HEK293 (cell line): ENCODE results near the gene MISP.

Experiments
- ELK4 ChIP-seq: IDR thresholded peaks from 2 replicates; pipeline ENCODE4 v1.6.1; 2011; ENCODE audit warnings: mild to moderate bottlenecking, low read depth, low read length, borderline replicate concordance
- GLI4 ChIP-seq: fragments of 450-650 bp; formaldehyde crosslinking; IDR thresholded peaks from 2 replicates; pipeline ENCODE4 v1.5.1; 2016; ENCODE audit warnings: missing biosample characterization, missing genetic modification characterization
- GLIS2 ChIP-seq: fragments of 450-650 bp; formaldehyde crosslinking; IDR thresholded peaks from 2 replicates; pipeline ENCODE4 v1.5.1; 2016; ENCODE audit warnings: missing biosample characterization, missing genetic modification characterization
- HIC1 ChIP-seq: fragments of 450-650 bp; formaldehyde crosslinking; IDR thresholded peaks from 2 replicates; pipeline ENCODE4 v1.5.1; 2016; ENCODE audit warnings: missing biosample characterization, missing genetic modification characterization
- HOXD13 ChIP-seq: sonication (generic); formaldehyde crosslinking; IDR thresholded peaks from 2 replicates; pipeline ENCODE4 v1.8.0; 2022; ENCODE audit warnings: missing genetic modification reagents, borderline replicate concordance
- KLF17 ChIP-seq: fragments of 450-650 bp; formaldehyde crosslinking; IDR thresholded peaks from 2 replicates; pipeline ENCODE4 v1.5.1; 2016; ENCODE audit warnings: missing biosample characterization, missing genetic modification characterization
- KLF9 ChIP-seq: fragments of 450-650 bp; formaldehyde crosslinking; IDR thresholded peaks from 2 replicates; pipeline ENCODE4 v1.5.1; 2016; ENCODE audit warnings: missing biosample characterization, missing genetic modification characterization, low read depth
- MEIS1 ChIP-seq: sonication (generic); formaldehyde crosslinking; IDR thresholded peaks from 2 replicates; pipeline ENCODE4 v1.8.1; 2022; ENCODE audit warnings: missing genetic modification reagents, mild to moderate bottlenecking, borderline replicate concordance
- SP2 ChIP-seq: fragments of 450-650 bp; formaldehyde crosslinking; IDR thresholded peaks from 2 replicates; pipeline ENCODE4 v1.5.1; 2016; ENCODE audit warnings: missing biosample characterization, missing genetic modification characterization
- TSHZ1 ChIP-seq: fragments of 450-650 bp; formaldehyde crosslinking; IDR thresholded peaks from 2 replicates; pipeline ENCODE4 v1.5.1; 2016; ENCODE audit warnings: missing biosample characterization, missing genetic modification characterization, borderline replicate concordance
- ZBTB17 ChIP-seq: fragments of 450-650 bp; formaldehyde crosslinking; IDR thresholded peaks from 2 replicates; pipeline ENCODE4 v1.5.1; 2016; ENCODE audit warnings: missing biosample characterization, missing genetic modification characterization
- ZBTB21 ChIP-seq: fragments of 450-650 bp; formaldehyde crosslinking; IDR thresholded peaks from 2 replicates; pipeline ENCODE4 v1.5.1; 2017; ENCODE audit warnings: missing biosample characterization, missing genetic modification characterization
- ZBTB44 ChIP-seq: fragments of 450-650 bp; IDR thresholded peaks from 2 replicates; pipeline ENCODE4 v1.5.1; 2018; ENCODE audit warnings: missing biosample characterization, mild to moderate bottlenecking, missing genetic modification characterization
- ZFP41 ChIP-seq: fragments of 450-650 bp; formaldehyde crosslinking; IDR thresholded peaks from 2 replicates; pipeline ENCODE4 v1.5.1; 2016; ENCODE audit warnings: missing biosample characterization, missing genetic modification characterization, borderline replicate concordance
- ZNF138 ChIP-seq: fragments of 450-650 bp; formaldehyde crosslinking; IDR thresholded peaks from 2 replicates; pipeline ENCODE4 v1.5.1; 2016; ENCODE audit warnings: missing biosample characterization, missing genetic modification characterization, borderline replicate concordance
- ZNF214 ChIP-seq: fragments of 450-650 bp; formaldehyde crosslinking; IDR thresholded peaks from 2 replicates; pipeline ENCODE4 v1.5.1; 2017; ENCODE audit warnings: missing biosample characterization, mild to moderate bottlenecking, missing genetic modification characterization, borderline replicate concordance
- ZNF292 ChIP-seq: fragments of 450-650 bp; formaldehyde crosslinking; IDR thresholded peaks from 2 replicates; pipeline ENCODE4 v1.5.1; 2016; ENCODE audit warnings: low read depth, missing biosample characterization, missing genetic modification characterization, borderline replicate concordance
- ZNF350 ChIP-seq: fragments of 450-650 bp; formaldehyde crosslinking; IDR thresholded peaks from 2 replicates; pipeline ENCODE4 v1.5.0; 2017; ENCODE audit warnings: missing biosample characterization, mild to moderate bottlenecking, missing genetic modification characterization
- ZNF362 ChIP-seq: fragments of 450-650 bp; formaldehyde crosslinking; IDR thresholded peaks from 2 replicates; pipeline ENCODE4 v1.5.1; 2016; ENCODE audit warnings: missing biosample characterization, missing genetic modification characterization
- ZNF423 ChIP-seq: fragments of 450-650 bp; formaldehyde crosslinking; IDR thresholded peaks from 2 replicates; pipeline ENCODE4 v1.5.1; 2016; ENCODE audit warnings: missing biosample characterization, missing genetic modification characterization
- ZNF624 ChIP-seq: fragments of 450-650 bp; formaldehyde crosslinking; IDR thresholded peaks from 2 replicates; pipeline ENCODE4 v1.5.1; 2017; ENCODE audit warnings: missing biosample characterization, missing genetic modification characterization
- ZNF626 ChIP-seq: fragments of 450-650 bp; sonication (Bioruptor Pico); formaldehyde crosslinking; IDR thresholded peaks from 2 replicates; pipeline ENCODE4 v1.5.1; 2018; ENCODE audit warnings: missing biosample characterization, missing genetic modification characterization, inconsistent platforms
- ZNF704 ChIP-seq: fragments of 450-650 bp; formaldehyde crosslinking; IDR thresholded peaks from 2 replicates; pipeline ENCODE4 v1.5.1; 2016; ENCODE audit warnings: missing biosample characterization, missing genetic modification characterization
- ZNF768 ChIP-seq: fragments of 450-650 bp; formaldehyde crosslinking; IDR thresholded peaks from 2 replicates; pipeline ENCODE4 v1.5.1; 2018; ENCODE audit warnings: missing biosample characterization, mild to moderate bottlenecking, missing genetic modification characterization
- ZNF843 ChIP-seq: fragments of 450-650 bp; formaldehyde crosslinking; IDR thresholded peaks from 2 replicates; pipeline ENCODE4 v1.5.1; 2016; ENCODE audit warnings: missing biosample characterization, missing genetic modification characterization
- ZSCAN23 ChIP-seq: fragments of 450-650 bp; formaldehyde crosslinking; IDR thresholded peaks from 2 replicates; pipeline ENCODE4 v1.5.1; 2016; ENCODE audit warnings: missing biosample characterization, missing genetic modification characterization

Gene MISP

GRCh38 chr19:703651-704446, 47.1 kb upstream of the MISP start (continued):
- TF ChIP-seq ZNF292 (tag by site-specific recombination) = no peak
- no peak for TF ChIP-seq ZNF423 (tag by site-specific recombination)
- TF ChIP-seq MEIS1 (CRISPR knock-in tag) = no peak
- no peak for TF ChIP-seq ZBTB44
- no peak for TF ChIP-seq ZNF214 (tag by site-specific recombination)
- no peak for TF ChIP-seq ZNF138 (tag by site-specific recombination)
- TF ChIP-seq TSHZ1 (tag by site-specific recombination) = no peak
- no peak for TF ChIP-seq HOXD13 (CRISPR knock-in tag)
- TF ChIP-seq GLI4 = no peak
- TF ChIP-seq ZFP41 (tag by site-specific recombination) = no peak
- TF ChIP-seq ZNF350 (tag by site-specific recombination) = no peak
- no peak for TF ChIP-seq GLIS2 (tag by site-specific recombination)
- TF ChIP-seq ZBTB21 (tag by site-specific recombination) = no peak
- TF ChIP-seq ZNF704 (tag by site-specific recombination) = no peak
- TF ChIP-seq SP2 (tag by site-specific recombination) = peak; percentile 53
- TF ChIP-seq KLF17 (tag by site-specific recombination) = no peak
- no peak for TF ChIP-seq ZNF843 (tag by site-specific recombination)
- TF ChIP-seq ELK4 = no peak
- no peak for TF ChIP-seq ZBTB17
- TF ChIP-seq ZNF768 (tag by site-specific recombination) = no peak
- TF ChIP-seq ZSCAN23 (tag by site-specific recombination) = no peak
- 0 out of 2 replicates have a peak, but pooled peaks have one; percentile 16 for TF ChIP-seq KLF9
- TF ChIP-seq ZNF362 (tag by site-specific recombination) = no peak
- no peak for TF ChIP-seq ZNF626 (tag by site-specific recombination)
- no peak for TF ChIP-seq HIC1 (tag by site-specific recombination)
- TF ChIP-seq ZNF624 (tag by site-specific recombination) = no peak
